ENCODE measurements around the gene HOOK1.
"Not testable (repeated sequence)": the region's sequence is repeated elsewhere in the genome, so short reads cannot be mapped to it uniquely, and the experiment has no call there.

HOOK1 gene

GRCh38 chr1:59897165-59897564, 82.4 kb downstream of the HOOK1 start:
- no peak for DNase-seq

GRCh38 chr1:59898927-59899326, 84.2 kb downstream of the HOOK1 start:
- DNase-seq: no peak

- DNase-seq: no peak
Measured at GRCh38 chr1:59900640-59901039, 85.9 kb downstream of the HOOK1 start.

- no peak for DNase-seq
Measured at GRCh38 chr1:59901770-59902388, 87.1 kb downstream of the HOOK1 start.

- no peak for DNase-seq
Measured at GRCh38 chr1:59903141-59903754, 88.5 kb downstream of the HOOK1 start.

- no peak for DNase-seq
Measured at GRCh38 chr1:59906931-59907330, 92.2 kb downstream of the HOOK1 start.

- DNase-seq: no peak
Measured at GRCh38 chr1:59908084-59908483, 93.3 kb downstream of the HOOK1 start.

GRCh38 chr1:59908682-59909081, 93.9 kb downstream of the HOOK1 start:
- no peak for DNase-seq

GRCh38 chr1:59914791-59915286, 100.1 kb downstream of the HOOK1 start:
- DNase-seq: not testable (repeated sequence)

- DNase-seq: no peak
Measured at GRCh38 chr1:59915516-59915915, 100.8 kb downstream of the HOOK1 start.

GRCh38 chr1:59917026-59917784, 102.5 kb downstream of the HOOK1 start:
- DNase-seq: no peak

GRCh38 chr1:59917785-59918180, 103.0 kb downstream of the HOOK1 start:
- no peak for DNase-seq

- no peak for DNase-seq
Measured at GRCh38 chr1:59919746-59920145, 105.0 kb downstream of the HOOK1 start.

GRCh38 chr1:59921258-59921899, 106.6 kb downstream of the HOOK1 start:
- DNase-seq: not testable (repeated sequence)

- DNase-seq: no peak
Measured at GRCh38 chr1:59924653-59925052, 109.9 kb downstream of the HOOK1 start.

Data from DMS79 treated with DMSO at 0.1 percent for 48 hours (cell line).